Endothelial cell of umbilical vein (primary cell): Measurements from ENCODE around the gene IFI6. TPM values are rescaled to one million over a fixed set of nuclear protein-coding genes. Genes with fewer than 3 reads are reported as not detected.

ENCODE experiments used
- BruUV-seq: library from RNA; stranded (reverse); fragments of 400-500 nt; replicated peaks from 2 replicates; lab custom pipeline; 2021; lab: Mats Ljungman, UMichigan
- CTCF ChIA-PET: fragments of 300-600, 350-600 bp; sonication (Branson Sonifier 250); formaldehyde crosslinking; loops from one replicate; lab custom pipeline; 2021; ENCODE audit warnings: antibody characterized with exemption, inconsistent platforms; lab: Charles Lee
- POLR2A ChIA-PET: fragments of 300-600, 350-600 bp; sonication (Branson Sonifier 250); formaldehyde crosslinking; loops from one replicate; lab custom pipeline; 2021; ENCODE audit warnings: antibody characterized with exemption, inconsistent platforms; lab: Charles Lee
- DNase-seq: peaks from one replicate; pipeline ENCODE4 v3.0.0-alpha.2; 2011; ENCODE audit warnings: low read depth, low spot score
- FAIRE-seq: peaks from 2 replicates; lab custom pipeline; 2011; peaks lifted over from hg19 to GRCh38; lab: Jason Lieb, UNC
- H2AFZ ChIP-seq: 2 replicates; pipeline ENCODE4 v1.6.0; 2012; ENCODE audit warnings: low read depth, low read length, control low read depth, inconsistent platforms
- H3K27ac ChIP-seq: 2 replicates; pipeline ENCODE4 v1.5.1; 2011; ENCODE audit warnings: low read depth, mild to moderate bottlenecking, control low read depth, low read length, moderate library complexity; ENCODE audit not compliant: insufficient read depth
- H3K27me3 ChIP-seq, 2 experiments: 2 replicates each; pipeline versions ENCODE4 v1.6.0 to v1.6.1; 2011; ENCODE audit warnings: low read length in 2 of 2, mixed read lengths in 1 of 2; ENCODE audit not compliant: control insufficient read depth in 2 of 2, insufficient read depth in 2 of 2
- H3K36me3 ChIP-seq, 2 experiments: 2 replicates in 1 of 2; 3 replicates in 1 of 2; pipeline ENCODE4 v1.5.1; 2011; ENCODE audit warnings: low read length in 2 of 2, mild to moderate bottlenecking in 1 of 2, moderate library complexity in 1 of 2; ENCODE audit not compliant: control insufficient read depth in 2 of 2, insufficient read depth in 2 of 2; ENCODE audit errors: extremely low read depth in 1 of 2
- H3K4me1 ChIP-seq: 3 replicates; pipeline ENCODE4 v1.5.1; 2011; ENCODE audit warnings: mild to moderate bottlenecking, low read length; ENCODE audit not compliant: control insufficient read depth, insufficient read depth; ENCODE audit errors: extremely low read depth
- H3K4me2 ChIP-seq: 2 replicates; pipeline ENCODE4 v1.6.1; 2011; ENCODE audit warnings: low read length, control low read depth, mixed read lengths; ENCODE audit not compliant: insufficient read depth
- H3K4me3 ChIP-seq, 3 experiments: fragments of 200-600 bp in 1 of 3; sonication (generic), shearing (Covaris generic) in 1 of 3; replicated peaks in 1 of 3; 2 replicates each; pipeline ENCODE4 v1.5.1; 2011 to 2016; ENCODE audit warnings: control low read depth in 3 of 3, low read length in 3 of 3, mild to moderate bottlenecking in 2 of 3, inconsistent platforms in 1 of 3, low read depth in 1 of 3, moderate library complexity in 1 of 3; ENCODE audit not compliant: insufficient read depth in 1 of 3
- H3K79me2 ChIP-seq: 2 replicates; pipeline ENCODE4 v1.6.0; 2012; ENCODE audit warnings: low read length, inconsistent platforms; ENCODE audit not compliant: control insufficient read depth, insufficient read depth
- H3K9ac ChIP-seq: replicated peaks from 2 replicates; pipeline ENCODE3; 2011; ENCODE audit warnings: low read length, control low read depth; ENCODE audit not compliant: insufficient read depth; ENCODE audit errors: extremely low read depth
- H3K9me1 ChIP-seq: replicated peaks from 3 replicates; pipeline ENCODE4 v1.6.0; 2011; ENCODE audit warnings: mild to moderate bottlenecking, low read length; ENCODE audit not compliant: control insufficient read depth, insufficient read depth; ENCODE audit errors: extremely low read depth
- H3K9me3 ChIP-seq: replicated peaks from 2 replicates; pipeline ENCODE4 v1.5.1; 2012; ENCODE audit warnings: low read length, inconsistent platforms; ENCODE audit not compliant: control insufficient read depth, insufficient read depth
- H4K20me1 ChIP-seq: replicated peaks from 2 replicates; pipeline ENCODE3; 2011; ENCODE audit warnings: mild to moderate bottlenecking, low read length; ENCODE audit not compliant: control insufficient read depth, insufficient read depth; ENCODE audit errors: extremely low read depth
- CTCF ChIP-seq, 2 donors: IDR thresholded peaks; 1 replicate in 1 of 2; 2 replicates in 1 of 2; pipeline ENCODE4 v1.5.1; 2011; ENCODE audit warnings: low read length in 2 of 2, mild to moderate bottlenecking in 2 of 2, moderate library complexity in 2 of 2, control low read depth in 1 of 2, inconsistent platforms in 1 of 2, low read depth in 1 of 2; ENCODE audit not compliant: insufficient read depth in 1 of 2; ENCODE audit errors: extremely low read depth in 1 of 2
- EZH2 ChIP-seq: IDR thresholded peaks from 2 replicates; pipeline ENCODE4 v1.6.1; 2012; ENCODE audit warnings: borderline replicate concordance, low read depth, mild to moderate bottlenecking, moderate library complexity, low read length, inconsistent platforms; ENCODE audit not compliant: severe bottlenecking
- FOS ChIP-seq: IDR thresholded peaks from 2 replicates; pipeline ENCODE4 v1.6.1; 2011; ENCODE audit warnings: mild to moderate bottlenecking, low read length, moderate library complexity, borderline replicate concordance; ENCODE audit not compliant: insufficient read depth
- GATA2 ChIP-seq: IDR thresholded peaks from 2 replicates; pipeline ENCODE4 v1.7.0; 2011; ENCODE audit warnings: low read depth, mild to moderate bottlenecking, moderate library complexity, mixed read lengths, low read length; ENCODE audit not compliant: insufficient read length, insufficient read depth
- JUN ChIP-seq: IDR thresholded peaks from 2 replicates; pipeline ENCODE4 v1.6.1; 2011; ENCODE audit warnings: borderline replicate concordance, low read depth; ENCODE audit not compliant: insufficient read length, insufficient read depth
- MAX ChIP-seq: IDR thresholded peaks from 2 replicates; pipeline ENCODE4 v1.6.1; 2011; ENCODE audit not compliant: insufficient read depth, insufficient read length
- MYC ChIP-seq: IDR thresholded peaks from one replicate; pipeline ENCODE4 v1.6.1; 2011; ENCODE audit warnings: mild to moderate bottlenecking, low read depth, low read length
- POLR2A ChIP-seq: IDR thresholded peaks from 2 replicates; pipeline ENCODE4 v1.6.1; 2012; ENCODE audit warnings: low read depth, mild to moderate bottlenecking, control low read depth, low read length
- POLR2AphosphoS5 ChIP-seq: IDR thresholded peaks from 2 replicates; pipeline ENCODE4 v1.6.1; 2012; ENCODE audit warnings: low read depth, mild to moderate bottlenecking, control low read depth, low read length, moderate library complexity; ENCODE audit not compliant: insufficient read depth
- dilution Hi-C: fragments of 300-500 bp; cut with MboI; formaldehyde crosslinking; loops from one replicate; pipeline ENCODE4 v1.15.0; 2019; ENCODE audit warnings: low sequenced_read_pairs; ENCODE audit not compliant: extremely low pct_ligation_motif_present
- intact Hi-C: fragments of 100-400 bp; cut with micrococcal nuclease; formaldehyde crosslinking; loops from one replicate; pipeline ENCODE4 v1.10.0; 2022
- polyA plus RNA-seq, 4 experiments: library from polyadenylated mRNA; depleted of rRNA in 3 of 4; stranded (reverse) in 3 of 4; unstranded in 1 of 4; fragments of >200 nt; gene quantifications; 2 replicates each; pipeline versions ENCODE4 v1.2.1 to v1.2.3, GENCODE V29; 2011 to 2012; ENCODE audit warnings: missing spikeins in 1 of 4
- total RNA-seq: library from RNA; stranded (reverse); gene quantifications from 2 replicates; pipeline ENCODE4 v1.2.3, GENCODE V29; 2021

Gene IFI6
- total and polyA plus RNA-seq, 2 donors (not counting 3 experiments of a cell fraction or from before 2014, with no cell fraction given) = 28.4 to 47.9 TPM

GRCh38 chr1:27656157-27656893, 15.7 kb downstream of the IFI6 start:
- no peaks in the 10 kb centered on the region for H3K9me3 ChIP-seq
- no peak overlapping the region for H3K4me3 ChIP-seq
- FAIRE-seq (no peak), DNase-seq (no peak)
- H3K9me1 ChIP-seq = no peaks in the 10 kb centered on the region
- ChIA-PET CTCF (interaction anchor here (0.8 to 1.3 kb wide), 3 partner anchors 9 to 199 kb away, joined by 3 to 5 read pairs (median 3); no protein-coding TSS in a partner anchor), POLR2A (no interaction called here)
- H3K79me2 ChIP-seq = no peaks in the 10 kb centered on the region
- no peak overlapping the region for H3K27ac ChIP-seq
- H3K4me1 ChIP-seq = peaks cover 9% of the 10 kb centered on the region
- H3K4me2 ChIP-seq = no peak overlapping the region
- no TSS peak for BruUV-seq
- intact Hi-C loops = no loop called here
- no peaks in the 10 kb centered on the region for H3K27me3 ChIP-seq
- H3K9ac ChIP-seq = no peak overlapping the region
- no peaks in the 10 kb centered on the region for H4K20me1 ChIP-seq
- no peak for TF ChIP-seq FOS
- TF ChIP-seq GATA2 = no peak
- no peak for TF ChIP-seq EZH2
- no peak for TF ChIP-seq POLR2A
- TF ChIP-seq CTCF (IDR thresholded peaks at IDR 0.05; ENCODE audit: extremely low read depth in 1 of 2, insufficient read depth in 1 of 2, low read depth in 1 of 2, low read length in 2 of 2) = no peak
- no peak for TF ChIP-seq MAX
- no peak for TF ChIP-seq MYC
- no peak for TF ChIP-seq POLR2AphosphoS5
- no peak for TF ChIP-seq JUN
- dilution Hi-C loops = no loop called here
- no peaks in the 10 kb centered on the region for H3K36me3 ChIP-seq
- H2AFZ ChIP-seq = no peak overlapping the region
